GM12878 (cell line): ENCODE results near the gene MTF2. TPM values are rescaled to one million over a fixed set of nuclear protein-coding genes. Genes with fewer than 3 reads are reported as not detected.
"Not testable (repeated sequence)": the region's sequence is repeated elsewhere in the genome, so short reads cannot be mapped to it uniquely, and the experiment has no call there.

Experiments used
- ATAC-seq: fragments of 200-7000 bp; cut with Tn5 transposase; 3 replicates; pipeline ENCODE4 v1.9.1; 2020; ENCODE audit warnings: mild to moderate bottlenecking, moderate library complexity
- BruUV-seq: library from RNA; stranded (reverse); fragments of 400-500 nt; replicated peaks from 2 replicates; lab custom pipeline; 2021; lab: Mats Ljungman, UMichigan
- CTCF ChIA-PET: fragments of 300-600 bp; sonication (Branson Sonifier 250); formaldehyde crosslinking; extraction: SDS; loops from one replicate; lab custom pipeline; 2021; ENCODE audit warnings: inconsistent platforms; lab: Yijun Ruan, JAX
- POLR2A ChIA-PET: fragments of 350-600 bp; formaldehyde crosslinking; extraction: SDS; loops from one replicate; lab custom pipeline; 2021; ENCODE audit warnings: inconsistent platforms; lab: Charles Lee
- RAD21 ChIA-PET: fragments of 300-600 bp; sonication (Branson Sonifier 250); formaldehyde crosslinking; loops from one replicate; lab custom pipeline; 2023; ENCODE audit warnings: antibody characterized with exemption; ENCODE audit not compliant: unreplicated experiment; lab: Charles Lee
- SMC1A ChIA-PET: fragments of 300-600 bp; sonication (Branson Sonifier 250); formaldehyde crosslinking; loops from one replicate; lab custom pipeline; 2023; ENCODE audit not compliant: unreplicated experiment, uncharacterized antibody; lab: Charles Lee
- DNase-seq: peaks from one replicate; pipeline ENCODE4 v3.0.0-alpha.2; 2011; ENCODE audit warnings: low read depth, low spot score
- FAIRE-seq: peaks from 3 replicates; lab custom pipeline; 2011; peaks lifted over from hg19 to GRCh38; lab: Jason Lieb, UNC
- H2AFZ ChIP-seq: 2 replicates; pipeline ENCODE4 v1.6.0; 2011; ENCODE audit warnings: low read depth, low read length, control low read depth; ENCODE audit not compliant: control insufficient read depth
- H3K27ac ChIP-seq: 2 replicates; pipeline ENCODE4 v1.5.1; 2011; ENCODE audit warnings: control low read depth; ENCODE audit not compliant: control insufficient read depth, insufficient read depth
- H3K27me3 ChIP-seq, 2 experiments: replicated peaks in 1 of 2; 2 replicates each; pipeline versions ENCODE4 v1.6.0 to v1.6.1; 2011; ENCODE audit warnings: low read length in 1 of 2; ENCODE audit not compliant: control insufficient read depth in 2 of 2, insufficient read depth in 2 of 2
- H3K36me3 ChIP-seq, 2 experiments: 2 replicates each; pipeline ENCODE4 v1.5.1; 2011; ENCODE audit warnings: low read length in 1 of 2; ENCODE audit not compliant: control insufficient read depth in 2 of 2, insufficient read depth in 2 of 2
- H3K4me1 ChIP-seq: 2 replicates; pipeline ENCODE4 v1.6.1; 2011; ENCODE audit warnings: mild to moderate bottlenecking, low read length, moderate library complexity, mixed read lengths; ENCODE audit not compliant: control insufficient read depth, insufficient read depth
- H3K4me2 ChIP-seq: 2 replicates; pipeline ENCODE4 v1.6.0; 2011; ENCODE audit warnings: control low read depth; ENCODE audit not compliant: control insufficient read depth, insufficient read depth
- H3K4me3 ChIP-seq: fragments of 200-600 bp; sonication (generic); 2 replicates; pipeline ENCODE4 v1.5.1; 2016
- H3K79me2 ChIP-seq: 2 replicates; pipeline ENCODE4 v1.6.0; 2011; ENCODE audit warnings: low read length; ENCODE audit not compliant: control insufficient read depth, insufficient read depth
- H3K9ac ChIP-seq: 2 replicates; pipeline ENCODE4 v1.8.0; 2011; ENCODE audit warnings: low read length, control low read depth, mixed read lengths; ENCODE audit not compliant: control insufficient read depth, insufficient read depth
- H3K9me3 ChIP-seq: replicated peaks from 3 replicates; pipeline ENCODE4 v1.5.1; 2011; ENCODE audit warnings: mild to moderate bottlenecking, low read length; ENCODE audit not compliant: control insufficient read depth, insufficient read depth
- H4K20me1 ChIP-seq: 2 replicates; pipeline ENCODE4 v1.6.0; 2011; ENCODE audit not compliant: control insufficient read depth, insufficient read depth
- CREB1 ChIP-seq: IDR thresholded peaks from 2 replicates; pipeline ENCODE4 v1.6.1; 2012; ENCODE audit warnings: low read depth, mild to moderate bottlenecking, inconsistent platforms
- E4F1 ChIP-seq: fragments of 450-650 bp; IDR thresholded peaks from 2 replicates; pipeline ENCODE4 v1.6.1; 2018; ENCODE audit warnings: borderline replicate concordance, mild to moderate bottlenecking; ENCODE audit not compliant: partially characterized antibody
- IRF3 ChIP-seq: fragments of 450-650 bp; IDR thresholded peaks from 2 replicates; pipeline ENCODE4 v1.6.1; 2014; ENCODE audit warnings: mild to moderate bottlenecking
- MYC ChIP-seq: IDR thresholded peaks from 2 replicates; pipeline ENCODE4 v1.6.1; 2011; ENCODE audit warnings: mild to moderate bottlenecking, low read length, moderate library complexity, inconsistent platforms; ENCODE audit not compliant: insufficient read depth, insufficient replicate concordance, insufficient read length, severe bottlenecking
- NFYA ChIP-seq: IDR thresholded peaks from 2 replicates; pipeline ENCODE4 v1.6.1; 2011; ENCODE audit warnings: low read depth, mild to moderate bottlenecking, low read length, improper control_type of control experiment, borderline replicate concordance
- NRF1 ChIP-seq: conservative IDR thresholded peaks from 2 replicates; pipeline ENCODE4 v1.6.1; 2011; ENCODE audit warnings: mild to moderate bottlenecking, low read depth, low read length, improper control_type of control experiment
- PAX5 ChIP-seq: IDR thresholded peaks from 2 replicates; pipeline ENCODE4 v1.6.1; 2011; ENCODE audit warnings: low read depth, low read length, borderline replicate concordance
- RAD21 ChIP-seq: IDR thresholded peaks from 2 replicates; pipeline ENCODE4 v1.6.1; 2011; ENCODE audit warnings: mild to moderate bottlenecking, low read depth, low read length, moderate library complexity; ENCODE audit not compliant: insufficient read depth
- SIX5 ChIP-seq: IDR thresholded peaks from 2 replicates; pipeline ENCODE4 v1.6.1; 2011; ENCODE audit warnings: mild to moderate bottlenecking, low read depth, low read length, moderate library complexity; ENCODE audit not compliant: severe bottlenecking
- TARDBP ChIP-seq: IDR thresholded peaks from 2 replicates; pipeline ENCODE4 v1.6.1; 2016; ENCODE audit warnings: borderline replicate concordance
- TCF7 ChIP-seq: IDR thresholded peaks from 2 replicates; pipeline ENCODE4 v1.6.1; 2014; ENCODE audit warnings: antibody characterized with exemption, borderline replicate concordance
- WRNIP1 ChIP-seq: IDR thresholded peaks from 2 replicates; pipeline ENCODE4 v1.6.1; 2011; ENCODE audit warnings: low read depth, low read length, improper control_type of control experiment, borderline replicate concordance
- ZBED1 ChIP-seq: IDR thresholded peaks from 2 replicates; pipeline ENCODE4 v1.6.1; 2016; ENCODE audit warnings: borderline replicate concordance
- ZNF207 ChIP-seq: fragments of 450-650 bp; IDR thresholded peaks from 2 replicates; pipeline ENCODE4 v1.6.1; 2014; ENCODE audit warnings: antibody characterized with exemption, mild to moderate bottlenecking, borderline replicate concordance
- WGBS: methylation state at CpG from one replicate; pipeline ENCODE4 v1.1.6; 2016; ENCODE audit warnings: low lambda C conversion rate; ENCODE audit not compliant: insufficient replicate concordance, insufficient coverage; ENCODE audit errors: missing lambda C conversion rate; 5-methylcytosine and 5-hydroxymethylcytosine counted together
- in situ Hi-C: fragments of 300-500 bp; cut with MboI; formaldehyde crosslinking; loops from 9 replicates; pipeline ENCODE4 v1.14.3; 2018; ENCODE audit warnings: mixed read lengths
- intact Hi-C: fragments of 100-400 bp; cut with micrococcal nuclease; formaldehyde crosslinking; loops from one replicate; pipeline ENCODE4 v1.14.2; 2022; ENCODE audit not compliant: unreplicated experiment
- polyA plus RNA-seq, 11 experiments: library from polyadenylated mRNA; depleted of rRNA in 4 of 11; unstranded in 6 of 11; stranded (reverse) in 5 of 11; fragments of >200 nt; fragmentation: Nextera tagmentation in 4 of 11; fragmentation: Illumina TruSeq in 1 of 11; extraction: Ambion mirVana in 4 of 11; extraction: Trizol in 1 of 11; gene quantifications; 1 replicate in 1 of 11; 2 replicates in 10 of 11; pipeline versions ENCODE4 v1.2.1 to v1.2.3, GENCODE V29; 2011 to 2016; ENCODE audit warnings: inconsistent platforms in 2 of 11, missing spikeins in 2 of 11, low read depth in 1 of 11
- total RNA-seq, 4 experiments: library from RNA; depleted of rRNA in 3 of 4; stranded (reverse); fragments of >200 nt in 3 of 4; fragmentation: Illumina TruSeq in 1 of 4; extraction: Trizol in 1 of 4; gene quantifications; 2 replicates each; pipeline versions ENCODE4 v1.2.1 to v1.2.3, GENCODE V29; 2013 to 2021

The MTF2 gene
- total and polyA plus RNA-seq, 10 of the 15 experiments (the other 5 are each of a cell fraction or from before 2014, with no cell fraction given) = 22.6 to 74.9 (median 42.8) TPM

- H3K9me3 ChIP-seq, H3K9ac ChIP-seq, DNase-seq, H3K79me2 ChIP-seq, BruUV-seq, POLR2A ChIA-PET, H3K27ac ChIP-seq, H3K27me3 ChIP-seq, H3K4me3 ChIP-seq, H3K4me2 ChIP-seq, H3K36me3 ChIP-seq, intact Hi-C loops, ATAC-seq, FAIRE-seq, in situ Hi-C loops, H4K20me1 ChIP-seq, H2AFZ ChIP-seq: not testable (repeated sequence)
- WGBS = 52% methylated on average over 4 of the region's 4 CpGs
- ChIA-PET CTCF (interaction anchor here (1.4 to 22.9 kb wide), 2 partner anchors 11 to 31 kb away, joined by 3 to 445 read pairs; no protein-coding TSS in a partner anchor), RAD21 (interaction anchor here (0.9 kb wide), 1 partner anchor 68 kb away, joined by 3 read pairs; no protein-coding TSS in a partner anchor), SMC1A (interaction anchor here (1.0 kb wide), 1 partner anchor 50 kb away, joined by 4 read pairs; no protein-coding TSS in a partner anchor)
- H3K4me1 ChIP-seq = peaks cover 23% of the 10 kb centered on the region
These were observed 48.9 kb upstream of the MTF2 start for GRCh38 chr1:93030191-93030590.

DNA sequence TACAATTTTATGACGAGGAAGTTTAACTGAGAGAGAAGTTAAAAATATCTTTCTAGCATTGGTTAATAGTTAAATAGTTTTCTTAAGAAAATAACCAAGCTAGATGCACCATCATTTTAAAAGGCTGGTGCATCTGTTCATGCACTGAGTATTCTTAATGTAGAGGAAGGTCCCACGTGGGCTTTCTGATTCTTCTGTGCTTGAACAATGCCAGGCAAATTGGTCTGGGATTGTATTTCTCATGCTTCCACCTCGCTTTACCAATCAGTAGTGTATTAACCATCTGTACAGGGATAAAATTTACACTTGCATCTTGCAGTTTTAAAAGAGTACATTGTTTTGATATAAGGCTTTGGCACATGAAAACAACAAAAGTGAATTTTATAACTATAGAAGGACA is 47.4 kb upstream of the MTF2 start:
- H3K9ac ChIP-seq = no peak overlapping the region
- H3K36me3 ChIP-seq = no peaks in the 10 kb centered on the region
- CTCF ChIA-PET = interaction anchor here (0.6 to 22.9 kb wide), 5 partner anchors 8 to 37 kb away, joined by 3 to 445 read pairs (median 5); no protein-coding TSS in a partner anchor
- no peaks in the 10 kb centered on the region for H3K9me3 ChIP-seq
- H2AFZ ChIP-seq = no peak overlapping the region
- intact Hi-C loops (no loop called here), in situ Hi-C loops (no loop called here)
- peaks cover 23% of the 10 kb centered on the region for H3K4me1 ChIP-seq
- ATAC-seq = no peak
- POLR2A ChIA-PET = interaction anchor here (0.6 kb wide), 1 partner anchor 55 kb away, joined by 6 read pairs; no protein-coding TSS in a partner anchor
- FAIRE-seq = no peak
- no peaks in the 10 kb centered on the region for H4K20me1 ChIP-seq
- BruUV-seq = no TSS peak
- WGBS = 54% methylated on average over 3 of the region's 3 CpGs
- SMC1A ChIA-PET = interaction anchor here (1.3 to 1.5 kb wide), 2 partner anchors 12 to 30 kb away, joined by 4 to 5 read pairs; no protein-coding TSS in a partner anchor
- no peak overlapping the region for H3K4me2 ChIP-seq
- H3K79me2 ChIP-seq = no peaks in the 10 kb centered on the region
- H3K27me3 ChIP-seq = no peaks in the 10 kb centered on the region
- RAD21 ChIA-PET = interaction anchor here (1.0 to 1.2 kb wide), 2 partner anchors 26 to 82 kb away, joined by 3 to 4 read pairs; no protein-coding TSS in a partner anchor
- no peak for DNase-seq
- no peak overlapping the region for H3K27ac ChIP-seq
- H3K4me3 ChIP-seq = no peak overlapping the region
- TF ChIP-seq WRNIP1 = no peak
- TF ChIP-seq TARDBP = no peak
- no peak for TF ChIP-seq SIX5
- no peak for TF ChIP-seq TCF7
- no peak for TF ChIP-seq CREB1
- TF ChIP-seq NFYA = no peak
- TF ChIP-seq IRF3 = no peak
- no peak for TF ChIP-seq RAD21
- no peak for TF ChIP-seq MYC
- TF ChIP-seq ZBED1 = no peak
- TF ChIP-seq ZNF207 = no peak
- no peak for TF ChIP-seq NRF1
- no peak for TF ChIP-seq PAX5
- TF ChIP-seq E4F1 = no peak
